ENCODE data around the gene ODF4. TPM values are rescaled to one million over a fixed set of nuclear protein-coding genes. Genes with fewer than 3 reads are reported as not detected.

Gene ODF4
- total and polyA plus RNA-seq, 2 of the 13 experiments (the other 11 are each of a cell fraction or from before 2014, with no cell fraction given): not detected

DNA sequence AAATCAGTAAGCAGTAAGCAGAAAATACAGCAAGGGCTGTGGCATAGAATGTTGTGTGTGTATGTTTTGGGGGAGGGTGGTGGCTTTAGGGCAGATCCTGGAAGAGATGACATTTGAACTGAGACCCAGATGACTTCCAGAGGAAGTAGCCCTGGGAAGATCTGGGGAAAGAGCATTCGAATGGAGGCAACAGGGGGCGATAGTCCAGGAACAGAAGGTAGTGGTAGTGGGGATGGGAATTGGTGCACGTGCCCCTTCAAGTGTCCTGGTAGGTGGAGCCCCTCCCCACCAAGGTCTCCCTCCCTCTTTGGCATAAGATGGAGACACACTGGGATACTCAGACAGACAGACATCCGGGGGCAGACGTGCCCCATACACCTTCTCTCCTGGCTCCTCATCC lies 15.5 kb upstream of the ODF4 start (continued):
- TF ChIP-seq, protein P1, sequence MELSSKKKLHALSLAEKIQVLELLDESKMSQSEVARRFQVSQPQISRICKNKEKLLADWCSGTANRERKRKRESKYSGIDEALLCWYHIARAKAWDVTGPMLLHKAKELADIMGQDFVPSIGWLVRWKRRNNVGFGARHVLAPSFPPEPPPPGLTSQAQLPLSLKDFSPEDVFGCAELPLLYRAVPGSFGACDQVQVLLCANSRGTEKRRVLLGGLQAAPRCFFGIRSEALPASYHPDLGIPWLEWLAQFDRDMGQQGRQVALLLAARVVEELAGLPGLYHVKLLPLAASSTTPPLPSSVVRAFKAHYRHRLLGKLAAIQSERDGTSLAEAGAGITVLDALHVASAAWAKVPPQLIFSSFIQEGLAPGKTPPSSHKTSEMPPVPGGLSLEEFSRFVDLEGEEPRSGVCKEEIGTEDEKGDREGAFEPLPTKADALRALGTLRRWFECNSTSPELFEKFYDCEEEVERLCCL (CRISPR knock-in tag; IDR thresholded peaks at IDR 0.05; ENCODE audit: borderline replicate concordance): no peak

DNA sequence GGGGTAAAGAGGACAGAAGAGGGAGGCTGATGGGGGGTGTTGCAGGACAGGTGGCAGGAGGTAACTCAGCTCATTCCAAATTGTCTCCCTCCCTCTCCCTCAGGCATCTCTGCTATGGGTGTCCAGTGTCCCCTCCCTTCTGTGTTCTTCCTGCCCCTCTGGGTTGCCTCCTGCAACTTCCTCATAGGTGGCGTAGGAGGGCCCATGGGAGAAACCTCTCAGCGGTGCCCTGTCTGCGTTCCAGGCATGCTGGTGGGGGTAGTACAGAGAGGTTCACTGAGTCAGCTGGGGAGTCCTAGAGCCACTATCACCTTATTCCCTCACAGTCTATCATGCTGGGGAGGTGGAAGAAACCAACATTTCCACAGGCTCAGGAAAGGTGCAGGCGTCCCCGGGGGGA lies 14.7 kb upstream of the ODF4 start:
- in situ Hi-C loops (cut with HindIII; ENCODE audit: extremely low pct_ligation_motif_present, low pct_unique_long_range_greater_than_20kb): no loop called here
- H3K36me3 ChIP-seq (replicated peaks in 1 of 2; ENCODE audit: control insufficient read depth in 1 of 2, insufficient read depth in 2 of 2, low read length in 2 of 2): no peaks in the 10 kb centered on the region
- DNase-seq (ENCODE audit: low spot score) (no peak), ATAC-seq (no peak; the same call in 2 of the 3 replicates), FAIRE-seq (no peak)
- H3K4me3 ChIP-seq (replicated peaks in 1 of 3; ENCODE audit: insufficient read depth in 1 of 3, low read depth in 2 of 3, low read length in 3 of 3): no peak overlapping the region
- no peaks in the 10 kb centered on the region for H3K79me2 ChIP-seq (ENCODE audit: insufficient read depth, low read length)
- ChIA-PET POLR2A (no interaction called here), CTCF (ENCODE audit: low intra/inter-chr PET ratio, low total read pairs) (no interaction called here)
- H3K9me3 ChIP-seq (ENCODE audit: low read length): no peaks in the 10 kb centered on the region
- TF ChIP-seq ZFP36L1 (CRISPR knock-in tag; IDR thresholded peaks at IDR 0.05): no peak
- peaks cover 2 to 34% of the 10 kb centered on the region in 2 experiments; a peak in 4 of 5 replicates for H3K27me3 ChIP-seq (ENCODE audit: control insufficient read depth in 1 of 2, insufficient read depth in 2 of 2, low read length in 2 of 2)
- intact Hi-C loops (cut with micrococcal nuclease; ENCODE audit: unreplicated experiment): no loop called here
- BruUV-seq (replicated peaks): no TSS peak
- no peaks in the 10 kb centered on the region for H4K20me1 ChIP-seq (ENCODE audit: insufficient read depth, low read length)
- H3K9ac ChIP-seq (ENCODE audit: insufficient read depth, low read depth, low read length): no peak overlapping the region
- peaks cover 32% of the 10 kb centered on the region for H3K4me1 ChIP-seq (ENCODE audit: insufficient read depth, low read length)
- no peak overlapping the region for H3K4me2 ChIP-seq (ENCODE audit: low read depth, low read length)
- no peak overlapping the region for H2AFZ ChIP-seq (ENCODE audit: low read length)
- no peak overlapping the region for H3K27ac ChIP-seq (ENCODE audit: extremely low read length, insufficient read depth, low read length)
- 45% methylated on average over 5 of the region's 5 CpGs for WGBS (ENCODE audit: low lambda C conversion rate)

DNA sequence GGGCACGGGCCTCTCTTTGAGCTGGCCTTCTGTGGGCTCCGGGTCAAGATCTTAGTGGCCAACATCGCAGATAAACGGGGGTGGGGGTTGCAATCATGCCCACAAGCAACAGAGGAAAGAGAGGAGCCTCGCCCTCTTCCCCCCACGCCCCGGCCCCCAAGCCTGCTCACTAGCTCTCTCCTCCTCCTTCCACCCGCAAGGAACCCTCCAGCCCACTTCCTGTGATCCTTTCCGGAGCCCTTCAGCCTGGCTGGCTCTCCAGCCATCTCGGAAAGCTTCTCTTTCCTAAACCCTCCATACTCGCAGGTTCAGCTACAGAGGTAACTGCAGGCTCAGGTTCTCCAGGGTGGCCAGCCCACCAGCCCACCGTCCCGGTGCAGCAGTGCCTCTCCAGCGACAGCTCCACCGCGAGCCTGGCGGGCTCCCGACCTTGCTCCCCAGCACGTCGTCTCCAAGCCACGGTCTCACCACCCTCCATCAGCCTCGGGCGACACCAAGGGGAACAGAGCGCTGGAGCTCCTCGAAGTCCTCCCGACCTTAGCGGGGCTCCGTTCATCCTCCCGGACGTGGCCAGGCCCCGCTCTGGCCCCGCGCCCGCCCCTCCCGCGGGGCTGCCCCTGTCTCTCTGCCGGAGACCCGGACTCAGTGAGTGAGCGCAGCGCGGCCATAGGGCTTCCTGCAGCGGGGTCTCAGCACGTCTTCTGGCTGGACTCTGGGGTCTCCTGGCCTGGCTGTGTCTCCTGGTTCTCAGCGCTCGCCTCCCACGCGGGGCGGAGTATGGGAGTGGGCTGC lies 12.9 kb upstream of the ODF4 start:
- in situ Hi-C loops (cut with HindIII; ENCODE audit: extremely low pct_ligation_motif_present, low pct_unique_long_range_greater_than_20kb): no loop called here
- Histone ChIP-seq H3K9ac (ENCODE audit: insufficient read depth, low read depth, low read length) (peak overlapping the region; percentile 33; the same call in 1 of the 2 replicates), H3K27ac (ENCODE audit: extremely low read length, insufficient read depth, low read length) (no peak overlapping the region), H3K9me3 (ENCODE audit: low read length) (no peaks in the 10 kb centered on the region), H3K36me3 (replicated peaks in 1 of 2; ENCODE audit: control insufficient read depth in 1 of 2, insufficient read depth in 2 of 2, low read length in 2 of 2) (no peaks in the 10 kb centered on the region), H3K4me3 (replicated peaks in 1 of 3; ENCODE audit: insufficient read depth in 1 of 3, low read depth in 2 of 3, low read length in 3 of 3) (peak overlapping the region; percentile 47 to 75 (median 48); a peak in 5 of 6 replicates), H4K20me1 (ENCODE audit: insufficient read depth, low read length) (no peaks in the 10 kb centered on the region), H3K4me1 (ENCODE audit: insufficient read depth, low read length) (peaks cover 29% of the 10 kb centered on the region), H2AFZ (ENCODE audit: low read length) (no peak overlapping the region), H3K27me3 (ENCODE audit: control insufficient read depth in 1 of 2, insufficient read depth in 2 of 2, low read length in 2 of 2) (peaks cover 2 to 34% of the 10 kb centered on the region in 2 experiments; a peak in 4 of 5 replicates), H3K79me2 (ENCODE audit: insufficient read depth, low read length) (no peaks in the 10 kb centered on the region), H3K4me2 (ENCODE audit: low read depth, low read length) (peak overlapping the region; percentile 85)
- CTCF ChIA-PET (ENCODE audit: low intra/inter-chr PET ratio, low total read pairs): interaction anchor here (0.6 kb wide), 1 partner anchor 59 kb away, joined by 3 read pairs; no protein-coding TSS in a partner anchor
- no TSS peak for BruUV-seq (replicated peaks)
- POLR2A ChIA-PET: no interaction called here
- 13% methylated on average over 10 of the region's 48 CpGs for WGBS (ENCODE audit: low lambda C conversion rate)
- ATAC-seq (peak; percentile 82), DNase-seq (ENCODE audit: low spot score) (no peak), FAIRE-seq (no peak)
- intact Hi-C loops (cut with micrococcal nuclease; ENCODE audit: unreplicated experiment): no loop called here
- no peak for TF ChIP-seq CEBPB (IDR thresholded peaks at IDR 0.05; ENCODE audit: borderline replicate concordance, low read depth, low read length)
- TF ChIP-seq, protein P2, sequence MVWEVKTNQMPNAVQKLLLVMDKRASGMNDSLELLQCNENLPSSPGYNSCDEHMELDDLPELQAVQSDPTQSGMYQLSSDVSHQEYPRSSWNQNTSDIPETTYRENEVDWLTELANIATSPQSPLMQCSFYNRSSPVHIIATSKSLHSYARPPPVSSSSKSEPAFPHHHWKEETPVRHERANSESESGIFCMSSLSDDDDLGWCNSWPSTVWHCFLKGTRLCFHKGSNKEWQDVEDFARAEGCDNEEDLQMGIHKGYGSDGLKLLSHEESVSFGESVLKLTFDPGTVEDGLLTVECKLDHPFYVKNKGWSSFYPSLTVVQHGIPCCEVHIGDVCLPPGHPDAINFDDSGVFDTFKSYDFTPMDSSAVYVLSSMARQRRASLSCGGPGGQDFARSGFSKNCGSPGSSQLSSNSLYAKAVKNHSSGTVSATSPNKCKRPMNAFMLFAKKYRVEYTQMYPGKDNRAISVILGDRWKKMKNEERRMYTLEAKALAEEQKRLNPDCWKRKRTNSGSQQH (CRISPR knock-in tag; IDR thresholded peaks at IDR 0.05; ENCODE audit: low read depth): no peak
- TF ChIP-seq, protein P3, sequence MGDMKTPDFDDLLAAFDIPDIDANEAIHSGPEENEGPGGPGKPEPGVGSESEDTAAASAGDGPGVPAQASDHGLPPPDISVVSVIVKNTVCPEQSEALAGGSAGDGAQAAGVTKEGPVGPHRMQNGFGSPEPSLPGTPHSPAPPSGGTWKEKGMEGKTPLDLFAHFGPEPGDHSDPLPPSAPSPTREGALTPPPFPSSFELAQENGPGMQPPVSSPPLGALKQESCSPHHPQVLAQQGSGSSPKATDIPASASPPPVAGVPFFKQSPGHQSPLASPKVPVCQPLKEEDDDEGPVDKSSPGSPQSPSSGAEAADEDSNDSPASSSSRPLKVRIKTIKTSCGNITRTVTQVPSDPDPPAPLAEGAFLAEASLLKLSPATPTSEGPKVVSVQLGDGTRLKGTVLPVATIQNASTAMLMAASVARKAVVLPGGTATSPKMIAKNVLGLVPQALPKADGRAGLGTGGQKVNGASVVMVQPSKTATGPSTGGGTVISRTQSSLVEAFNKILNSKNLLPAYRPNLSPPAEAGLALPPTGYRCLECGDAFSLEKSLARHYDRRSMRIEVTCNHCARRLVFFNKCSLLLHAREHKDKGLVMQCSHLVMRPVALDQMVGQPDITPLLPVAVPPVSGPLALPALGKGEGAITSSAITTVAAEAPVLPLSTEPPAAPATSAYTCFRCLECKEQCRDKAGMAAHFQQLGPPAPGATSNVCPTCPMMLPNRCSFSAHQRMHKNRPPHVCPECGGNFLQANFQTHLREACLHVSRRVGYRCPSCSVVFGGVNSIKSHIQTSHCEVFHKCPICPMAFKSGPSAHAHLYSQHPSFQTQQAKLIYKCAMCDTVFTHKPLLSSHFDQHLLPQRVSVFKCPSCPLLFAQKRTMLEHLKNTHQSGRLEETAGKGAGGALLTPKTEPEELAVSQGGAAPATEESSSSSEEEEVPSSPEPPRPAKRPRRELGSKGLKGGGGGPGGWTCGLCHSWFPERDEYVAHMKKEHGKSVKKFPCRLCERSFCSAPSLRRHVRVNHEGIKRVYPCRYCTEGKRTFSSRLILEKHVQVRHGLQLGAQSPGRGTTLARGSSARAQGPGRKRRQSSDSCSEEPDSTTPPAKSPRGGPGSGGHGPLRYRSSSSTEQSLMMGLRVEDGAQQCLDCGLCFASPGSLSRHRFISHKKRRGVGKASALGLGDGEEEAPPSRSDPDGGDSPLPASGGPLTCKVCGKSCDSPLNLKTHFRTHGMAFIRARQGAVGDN (CRISPR knock-in tag; IDR thresholded peaks at IDR 0.05): peak; percentile 79
- no peak for TF ChIP-seq ZMAT3 (CRISPR knock-in tag; conservative IDR thresholded peaks at IDR 0.05)
- TF ChIP-seq ZFX (CRISPR knock-in tag; IDR thresholded peaks at IDR 0.05; ENCODE audit: low read depth): peak; percentile 14; the same call in 1 of the 2 replicates
